Transverse colon (tissue), 4 donors: ENCODE results near the gene DHRS9. TPM values are rescaled to one million over a fixed set of nuclear protein-coding genes. Genes with fewer than 3 reads are reported as not detected.

Experiments used
- DNase-seq: peaks from one replicate; pipeline ENCODE4 v3.0.0-alpha.2; 2019
- H3K27ac ChIP-seq, 4 donors: fragments of 200-600 bp; sonication (generic); 2 replicates each; pipeline ENCODE4 v1.5.1; 2016 to 2018; ENCODE audit warnings: inconsistent platforms in 4 of 4
- H3K27me3 ChIP-seq: fragments of 200-600 bp; sonication (generic); 2 replicates; pipeline ENCODE4 v1.5.1; 2017; ENCODE audit warnings: inconsistent platforms
- H3K36me3 ChIP-seq, 4 donors: fragments of 200-600 bp; sonication (generic); 2 replicates each; pipeline ENCODE4 v1.5.1; 2017 to 2019; ENCODE audit warnings: inconsistent platforms in 4 of 4
- H3K4me1 ChIP-seq, 4 donors: fragments of 200-600 bp; sonication (generic); 2 replicates each; pipeline ENCODE4 v1.5.1; 2017 to 2020; ENCODE audit warnings: inconsistent platforms in 4 of 4
- H3K4me3 ChIP-seq, 4 donors: fragments of 200-600 bp; sonication (generic); 1 replicate in 1 of 4; 2 replicates in 3 of 4; pipeline versions ENCODE4 v1.5.1 to v1.6.1; 2017 to 2019; ENCODE audit warnings: inconsistent platforms in 4 of 4
- H3K9me3 ChIP-seq, 2 donors: fragments of 200-600 bp; sonication (generic); 2 replicates each; pipeline ENCODE4 v1.5.1; 2017 to 2019; ENCODE audit warnings: inconsistent platforms in 2 of 2
- EP300 ChIP-seq: sonication (generic); formaldehyde crosslinking; IDR thresholded peaks from one replicate; pipeline ENCODE4 v1.6.1; 2017; ENCODE audit warnings: antibody characterized with exemption, low read depth
- POLR2A ChIP-seq: fragments of 450-650 bp; IDR thresholded peaks from one replicate; pipeline ENCODE4 v1.6.1; 2016; ENCODE audit warnings: antibody characterized with exemption, mild to moderate bottlenecking, moderate library complexity
- POLR2AphosphoS5 ChIP-seq, 3 donors: sonication (generic); formaldehyde crosslinking; IDR thresholded peaks; one replicate each; pipeline ENCODE4 v1.6.1; 2016; ENCODE audit warnings: antibody characterized with exemption in 3 of 3
- WGBS, 2 donors: methylation state at CpG; one replicate each; pipeline ENCODE4 v1.1.5; 2018; ENCODE audit warnings: low coverage in 1 of 2; 5-methylcytosine and 5-hydroxymethylcytosine counted together
- in situ Hi-C, 4 donors: fragments of 200-750 bp; cut with MboI; loops; one replicate each; pipeline versions ENCODE4 v1.15.0 to v1.15.1; 2017; ENCODE audit warnings: low sequenced_read_pairs in 3 of 4, low pct_ligation_motif_present in 1 of 4, low pct_unique_long_range_greater_than_20kb in 1 of 4
- intact Hi-C: fragments of 100-400 bp; cut with DNase I; formaldehyde crosslinking; loops from one replicate; pipeline ENCODE4 v1.15.1; 2023; ENCODE audit warnings: low total_unique reads
- total RNA-seq, 4 donors: library from RNA; depleted of rRNA; stranded (reverse); fragments of >200 nt; gene quantifications; one replicate each; pipeline ENCODE4 v1.1.0, GENCODE V29; 2016
- TF ChIP-seq, protein P1 (sequence below), 5 experiments: fragments of 200-600 bp in 3 of 5; fragments of 450-650 bp in 2 of 5; sonication (generic) in 3 of 5; IDR thresholded peaks; 1 replicate in 2 of 5; 2 replicates in 3 of 5; pipeline ENCODE4 v1.5.1; 2016 to 2017; ENCODE audit warnings: antibody characterized with exemption in 5 of 5, inconsistent platforms in 3 of 5, mild to moderate bottlenecking in 2 of 5, moderate library complexity in 1 of 5

The DHRS9 gene
- total RNA-seq, 4 donors from 2014 or later, result 20.9 to 257 (median 153) TPM

DNA sequence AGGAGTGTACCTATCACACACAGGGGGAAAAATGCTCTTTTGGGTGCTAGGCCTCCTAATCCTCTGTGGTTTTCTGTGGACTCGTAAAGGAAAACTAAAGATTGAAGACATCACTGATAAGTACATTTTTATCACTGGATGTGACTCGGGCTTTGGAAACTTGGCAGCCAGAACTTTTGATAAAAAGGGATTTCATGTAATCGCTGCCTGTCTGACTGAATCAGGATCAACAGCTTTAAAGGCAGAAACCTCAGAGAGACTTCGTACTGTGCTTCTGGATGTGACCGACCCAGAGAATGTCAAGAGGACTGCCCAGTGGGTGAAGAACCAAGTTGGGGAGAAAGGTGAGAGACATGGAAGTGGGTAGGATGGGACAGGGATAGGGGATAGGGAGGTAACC is 12.2 kb downstream of the DHRS9 start:
- no peak overlapping the region for H3K27ac ChIP-seq
- peaks cover 0 to 6% (median 0%) of the 10 kb centered on the region in 4 donors for H3K4me1 ChIP-seq
- in situ Hi-C loops (no loop called here), intact Hi-C loops (no loop called here)
- no peaks in the 10 kb centered on the region for H3K36me3 ChIP-seq
- peaks cover 5 to 7% of the 10 kb centered on the region in 2 donors for H3K9me3 ChIP-seq
- TF ChIP-seq EP300 (no peak), POLR2A (no peak), POLR2AphosphoS5 (IDR thresholded peaks at IDR 0.05) (no peak)
- TF ChIP-seq, protein P1, sequence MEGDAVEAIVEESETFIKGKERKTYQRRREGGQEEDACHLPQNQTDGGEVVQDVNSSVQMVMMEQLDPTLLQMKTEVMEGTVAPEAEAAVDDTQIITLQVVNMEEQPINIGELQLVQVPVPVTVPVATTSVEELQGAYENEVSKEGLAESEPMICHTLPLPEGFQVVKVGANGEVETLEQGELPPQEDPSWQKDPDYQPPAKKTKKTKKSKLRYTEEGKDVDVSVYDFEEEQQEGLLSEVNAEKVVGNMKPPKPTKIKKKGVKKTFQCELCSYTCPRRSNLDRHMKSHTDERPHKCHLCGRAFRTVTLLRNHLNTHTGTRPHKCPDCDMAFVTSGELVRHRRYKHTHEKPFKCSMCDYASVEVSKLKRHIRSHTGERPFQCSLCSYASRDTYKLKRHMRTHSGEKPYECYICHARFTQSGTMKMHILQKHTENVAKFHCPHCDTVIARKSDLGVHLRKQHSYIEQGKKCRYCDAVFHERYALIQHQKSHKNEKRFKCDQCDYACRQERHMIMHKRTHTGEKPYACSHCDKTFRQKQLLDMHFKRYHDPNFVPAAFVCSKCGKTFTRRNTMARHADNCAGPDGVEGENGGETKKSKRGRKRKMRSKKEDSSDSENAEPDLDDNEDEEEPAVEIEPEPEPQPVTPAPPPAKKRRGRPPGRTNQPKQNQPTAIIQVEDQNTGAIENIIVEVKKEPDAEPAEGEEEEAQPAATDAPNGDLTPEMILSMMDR (IDR thresholded peaks at IDR 0.05), result no peak
- H3K4me3 ChIP-seq, result no peak overlapping the region
- DNase-seq, result no peak
- 85 to 100% methylated on average over 1 to 5 of the region's 5 CpGs for WGBS, 2 donors
- H3K27me3 ChIP-seq, result no peaks in the 10 kb centered on the region

GRCh38 chr2:169082995-169083394 is 13.6 kb downstream of the DHRS9 start:
- no peaks in the 10 kb centered on the region for H3K27me3 ChIP-seq
- in situ Hi-C loops, result no loop called here
- intact Hi-C loops, result no loop called here
- H3K36me3 ChIP-seq, result no peaks in the 10 kb centered on the region
- H3K27ac ChIP-seq, result no peak overlapping the region
- DNase-seq, result no peak
- TF ChIP-seq, protein P1 (IDR thresholded peaks at IDR 0.05), result no peak
- TF ChIP-seq POLR2AphosphoS5 (IDR thresholded peaks at IDR 0.05) (no peak), EP300 (no peak), POLR2A (no peak)
- WGBS, 2 donors, result 60 to 74% methylated on average over 1 to 4 of the region's 4 CpGs
- H3K4me3 ChIP-seq, result no peak overlapping the region
- H3K9me3 ChIP-seq, result peaks cover 5 to 7% of the 10 kb centered on the region in 2 donors
- H3K4me1 ChIP-seq, result peaks cover 0 to 6% (median 0%) of the 10 kb centered on the region in 4 donors

- Histone ChIP-seq H3K4me3 (no peak overlapping the region), H3K27ac (no peak overlapping the region), H3K36me3 (no peaks in the 10 kb centered on the region), H3K27me3 (no peaks in the 10 kb centered on the region), H3K9me3 (peaks cover 5 to 7% of the 10 kb centered on the region in 2 donors), H3K4me1 (peaks cover 6 to 31% (median 19%) of the 10 kb centered on the region in 4 donors)
- TF ChIP-seq, protein P1 (IDR thresholded peaks at IDR 0.05), result no peak
- no peak for TF ChIP-seq EP300
- no peak for TF ChIP-seq POLR2AphosphoS5 (IDR thresholded peaks at IDR 0.05)
- no peak for TF ChIP-seq POLR2A
- no peak for DNase-seq
- in situ Hi-C loops, result no loop called here
- intact Hi-C loops, result no loop called here
- WGBS, 2 donors, result 91 to 100% methylated on average over 1 to 3 of the region's 3 CpGs
These were observed 17.6 kb downstream of the DHRS9 start for GRCh38 chr2:169086893-169087467.

- H3K36me3 ChIP-seq, result no peaks in the 10 kb centered on the region
- H3K4me1 ChIP-seq, result peaks cover 12 to 38% (median 23%) of the 10 kb centered on the region in 4 donors
- H3K4me3 ChIP-seq, result no peak overlapping the region
- DNase-seq, result no peak
- intact Hi-C loops (no loop called here), in situ Hi-C loops (no loop called here)
- TF ChIP-seq, protein P1 (IDR thresholded peaks at IDR 0.05), result no peak
- no peak for TF ChIP-seq POLR2A
- no peaks in the 10 kb centered on the region for H3K27me3 ChIP-seq
- H3K27ac ChIP-seq, result peak overlapping the region in 1 of 4 donors; percentile 6
- peaks cover 5 to 7% of the 10 kb centered on the region in 2 donors for H3K9me3 ChIP-seq
- 80% methylated on average over 6 of the region's 6 CpGs; no CpG with 5 or more reads in 1 of the 2 donors for WGBS, 2 donors
These were observed 18.5 kb downstream of the DHRS9 start for GRCh38 chr2:169087757-169088379.
